Renal cortical epithelial cell (primary cell): Measurements from ENCODE around the gene TRO. TPM values are rescaled to one million over a fixed set of nuclear protein-coding genes. Genes with fewer than 3 reads are reported as not detected.

Source experiments
- DNase-seq: peaks from one replicate; pipeline ENCODE4 v3.0.0-alpha.2; 2011; ENCODE audit warnings: low read depth
- total RNA-seq: library from RNA; depleted of rRNA; stranded (reverse); fragments of >200 nt; gene quantifications from 2 replicates; pipeline ENCODE4 v1.2.3, GENCODE V29; 2014

Gene TRO
- total RNA-seq, 1 donor from 2014 or later: 19.5 TPM

DNA sequence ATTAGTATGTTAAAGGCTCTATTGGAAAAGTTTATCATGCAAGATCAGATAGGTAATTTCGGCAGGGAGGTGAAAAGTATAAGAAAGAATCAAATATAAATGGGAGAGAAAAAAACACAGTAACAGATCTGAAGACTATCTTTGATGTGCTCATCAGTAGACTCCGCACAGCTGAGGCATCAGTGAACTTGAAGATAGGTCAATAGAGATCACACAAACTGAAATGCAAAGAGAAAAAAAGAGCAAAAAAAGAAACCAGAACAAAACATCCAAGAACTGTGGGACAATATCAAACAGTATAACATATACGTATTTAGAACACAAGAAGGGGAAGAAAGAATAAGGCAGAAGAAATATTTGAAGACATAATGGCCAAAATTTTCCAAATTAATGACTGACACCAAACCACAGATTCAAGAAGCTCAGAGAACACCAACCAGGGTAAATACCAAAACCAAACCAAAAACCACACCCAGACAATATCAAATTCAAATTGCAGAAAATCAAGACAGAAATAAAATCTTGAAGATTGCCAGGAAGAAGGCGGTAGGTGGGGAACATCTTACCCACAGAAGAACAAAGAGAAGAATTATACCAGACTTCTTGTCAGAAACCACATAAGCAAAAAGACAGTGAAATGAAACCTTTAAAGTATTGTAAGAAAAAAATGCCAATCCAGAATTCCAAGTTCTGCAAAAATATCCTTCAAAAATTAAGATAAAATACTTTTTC, 44.3 kb downstream of the TRO start:
- DNase-seq: no peak

DNA sequence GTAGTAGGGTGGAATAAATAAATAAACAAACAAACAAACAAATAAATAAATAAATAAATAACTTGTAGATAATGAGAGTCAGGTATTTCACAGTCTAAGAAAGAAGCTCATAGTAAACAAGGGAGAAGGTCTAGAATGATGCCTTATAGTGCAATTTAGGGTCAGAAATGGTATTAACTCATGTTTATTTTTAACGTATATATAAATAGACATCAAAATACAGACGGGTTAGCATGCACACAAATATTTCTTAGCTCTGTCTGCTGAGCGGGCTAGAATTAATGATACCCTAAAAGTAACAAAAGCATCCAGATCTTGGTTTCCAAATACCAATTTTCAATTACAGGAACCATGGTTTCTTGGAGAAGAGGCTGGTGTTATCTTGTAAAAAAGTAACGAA, 56.8 kb downstream of the TRO start:
- DNase-seq: no peak

DNA sequence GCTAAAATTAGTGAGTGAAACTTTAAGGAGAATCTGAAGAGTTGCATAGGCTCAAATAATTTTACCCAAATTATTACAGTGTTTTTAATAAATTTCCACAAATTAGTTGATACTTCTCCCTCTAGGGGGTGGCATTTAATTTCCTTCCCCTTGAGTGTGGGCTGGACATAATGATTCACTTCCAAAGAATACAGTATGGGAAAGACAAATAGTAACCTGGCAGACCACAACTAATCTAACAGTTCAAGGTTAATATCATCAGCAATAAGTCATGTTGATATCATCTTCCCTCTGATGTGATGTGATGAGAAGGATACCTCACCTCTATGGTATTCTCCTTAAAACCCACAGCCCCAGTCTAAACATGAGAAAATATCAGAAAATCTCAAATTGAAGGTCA, 57.8 kb downstream of the TRO start:
- DNase-seq: peak; percentile 13

DNA sequence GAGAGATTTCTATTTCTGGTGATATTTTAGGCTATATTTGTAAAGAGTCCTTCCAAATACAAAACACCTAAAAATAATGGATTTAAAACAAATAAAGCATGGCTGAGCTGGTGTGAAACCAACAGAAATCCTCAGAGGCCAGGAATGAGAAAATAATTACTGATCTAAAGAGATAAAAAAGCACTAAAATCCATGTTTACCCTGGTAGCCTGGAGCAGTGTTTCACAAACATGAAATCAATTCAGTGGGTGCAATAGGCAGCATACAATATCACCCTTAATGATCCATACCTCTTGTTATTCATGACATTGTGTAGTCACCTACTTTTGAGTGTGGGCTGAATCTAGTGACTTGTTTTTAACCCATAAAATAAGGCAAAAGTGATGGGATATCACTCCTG, 58.8 kb downstream of the TRO start:
- no peak for DNase-seq

DNA sequence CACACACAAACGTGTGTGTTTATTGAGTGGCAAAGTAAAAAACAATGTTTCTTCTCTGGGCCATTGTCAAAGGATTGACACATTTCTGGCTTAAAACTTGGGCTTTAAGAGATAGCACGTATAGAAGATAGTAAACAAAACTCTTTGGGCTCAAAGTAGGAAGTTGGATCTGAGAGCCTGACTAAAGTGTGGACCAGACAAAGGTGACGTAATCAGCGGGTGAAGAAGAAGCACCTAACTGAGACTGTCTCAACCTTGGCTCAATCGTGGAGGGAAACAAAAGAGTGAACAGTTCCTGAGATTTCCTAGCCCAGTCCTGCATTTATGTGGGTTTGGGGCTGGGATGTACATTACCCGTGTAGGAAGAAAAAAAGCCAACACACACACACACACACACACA, 59.7 kb downstream of the TRO start:
- DNase-seq: no peak

Other genes with a start within 250 kb of the TRO start
- not detected in 2 replicates for gene ITIH6, start 122.6 kb upstream of the TRO start, total RNA-seq
- gene MAGED2, start 113.1 kb upstream of the TRO start, total RNA-seq: 213 and 249 TPM in 2 replicates
- 0.10 and 0.69 TPM in 2 replicates for gene PFKFB1, start 73.4 kb downstream of the TRO start, total RNA-seq
- gene APEX2, start 79.5 kb downstream of the TRO start, total RNA-seq: 7.7 and 13.5 TPM in 2 replicates
- not detected in 2 replicates for gene ALAS2, start 110.2 kb downstream of the TRO start, total RNA-seq
- gene PAGE2B, start 154.2 kb downstream of the TRO start, total RNA-seq: not detected in 2 replicates
- gene PAGE2, start 168.2 kb downstream of the TRO start, total RNA-seq: not detected in 2 replicates